ENCODE results near the gene COL23A1. TPM values are rescaled to one million over a fixed set of nuclear protein-coding genes. Genes with fewer than 3 reads are reported as not detected.

COL23A1 gene
- total and polyA plus RNA-seq, 2 of the 8 experiments (the other 6 are each of a cell fraction or from before 2014, with no cell fraction given) = 3.1 to 4.7 TPM

GRCh38 chr5:178288401-178289368, 301.5 kb downstream of the COL23A1 start:
- no peak overlapping the region for H3K27ac ChIP-seq (ENCODE audit: low read depth, low read length)
- 88% methylated on average over 21 of the region's 21 CpGs; no CpG with 5 or more reads in 1 of the 2 experiments for WGBS, 2 experiments (ENCODE audit: extremely low coverage in 1 of 2, insufficient coverage in 1 of 2, insufficient read length in 1 of 2, insufficient replicate concordance in 2 of 2, low coverage in 1 of 2, low lambda C conversion rate in 2 of 2, missing lambda C conversion rate in 1 of 2)
- CTCF ChIA-PET (ENCODE audit: partially characterized antibody) = interaction anchor here (1.3 kb wide), 3 partner anchors 9 to 301 kb away, joined by 3 read pairs; partner anchors contain the start of gene COL23A1

More at GRCh38 chr5:178288401-178289368, 301.5 kb downstream of the COL23A1 start:
- no peak overlapping the region for H4K5ac ChIP-seq (ENCODE audit: insufficient read length, low read depth, low read length)
- no peak overlapping the region for H2AK5ac ChIP-seq (ENCODE audit: low read depth, low read length)
- H3K56ac ChIP-seq (replicated peaks; ENCODE audit: insufficient read length, low read depth, low read length) = no peak overlapping the region
- H4K91ac ChIP-seq (replicated peaks; ENCODE audit: insufficient read length, low read length) = no peak overlapping the region
- H3K36me3 ChIP-seq (ENCODE audit: control insufficient read depth in 2 of 4, insufficient read depth in 4 of 4, low read length in 3 of 4) = no peaks in the 10 kb centered on the region
- peaks cover 0 to 3% of the 10 kb centered on the region in 2 experiments; a peak in 1 of 4 replicates for H3K9me3 ChIP-seq (ENCODE audit: insufficient read depth in 2 of 2, low read depth in 1 of 2, low read length in 1 of 2)
- H2AFZ ChIP-seq (ENCODE audit: low read length) = no peak overlapping the region
- no peaks in the 10 kb centered on the region for H3K79me2 ChIP-seq (ENCODE audit: control insufficient read depth in 1 of 2, insufficient read depth in 2 of 2, low read length in 2 of 2)
- no peak overlapping the region for H2BK120ac ChIP-seq (replicated peaks; ENCODE audit: low read depth, low read length)
- H3K9ac ChIP-seq (replicated peaks in 1 of 4; ENCODE audit: extremely low read depth in 1 of 4, low read depth in 3 of 4, low read length in 3 of 4) = no peak overlapping the region
- no peak overlapping the region for H3K23ac ChIP-seq (ENCODE audit: insufficient read length)
- peaks cover 0 to 4% (median 0%) of the 10 kb centered on the region in 4 experiments; a peak in 1 of 7 replicates for H3K4me1 ChIP-seq (replicated peaks in 1 of 4; ENCODE audit: control insufficient read depth in 3 of 4, insufficient read depth in 4 of 4, low read length in 3 of 4)
- H3K14ac ChIP-seq (ENCODE audit: insufficient read length) = no peak overlapping the region
- POLR2A ChIA-PET (ENCODE audit: partially characterized antibody) = no interaction called here
- DNase-seq (ENCODE audit: low read depth in 1 of 2, low spot score in 2 of 2) (no peak), FAIRE-seq (no peak)
- no peak overlapping the region for H3K4me2 ChIP-seq (ENCODE audit: insufficient read depth in 1 of 2, low read depth in 2 of 2, low read length in 2 of 2)
- no peak overlapping the region for H2BK12ac ChIP-seq (ENCODE audit: low read depth, low read length)
- peak overlapping the region; percentile 18; the same call in 1 of the 2 replicates for H4K8ac ChIP-seq (ENCODE audit: extremely low read depth, insufficient read depth, low read length)
- H3K79me1 ChIP-seq (ENCODE audit: low read depth, low read length) = no peaks in the 10 kb centered on the region
- H4K20me1 ChIP-seq (replicated peaks in 1 of 2; ENCODE audit: control insufficient read depth in 1 of 2, insufficient read depth in 2 of 2, low read length in 2 of 2) = peaks cover 0 to 2% of the 10 kb centered on the region in 2 experiments
- TF ChIP-seq USF2 (IDR thresholded peaks at IDR 0.05; ENCODE audit: low read length) (no peak), GTF2F1 (IDR thresholded peaks at IDR 0.05; ENCODE audit: borderline replicate concordance, low read depth, low read length) (no peak), BACH1 (IDR thresholded peaks at IDR 0.05; ENCODE audit: low read length) (no peak), RNF2 (IDR thresholded peaks at IDR 0.05; ENCODE audit: borderline replicate concordance, low read depth, low read length, missing control alignments, poor library complexity, severe bottlenecking) (no peak), SUZ12 (IDR thresholded peaks at IDR 0.05; ENCODE audit: low read length) (no peak)
- H2BK20ac ChIP-seq (ENCODE audit: low read length) = no peak overlapping the region
- no peaks in the 10 kb centered on the region for H3K23me2 ChIP-seq (ENCODE audit: low read depth, low read length)
- no peaks in the 10 kb centered on the region; a peak in 1 of 7 replicates for H3K27me3 ChIP-seq (replicated peaks in 1 of 4; ENCODE audit: control insufficient read depth in 3 of 4, extremely low read depth in 1 of 4, insufficient read depth in 3 of 4, low read length in 3 of 4)
- no peak overlapping the region for H3K18ac ChIP-seq (ENCODE audit: extremely low read depth, low read length)
- H3K4me3 ChIP-seq (ENCODE audit: extremely low read depth in 1 of 4, insufficient read depth in 2 of 4, low read depth in 3 of 4, low read length in 4 of 4) = no peak overlapping the region
- no peak overlapping the region for H3K4ac ChIP-seq (replicated peaks; ENCODE audit: insufficient read length, low read depth, low read length)
- H2BK5ac ChIP-seq (ENCODE audit: low read depth, low read length) = no peak overlapping the region
- H2BK15ac ChIP-seq (ENCODE audit: low read length) = no peak overlapping the region

All from H1 (cell line).